OCI-LY1 (cell line): ENCODE results near the gene KANTR.

Experiments used
- CTCF ChIP-seq: fragments of 200-600 bp; sonication (generic), shearing (Covaris generic); IDR thresholded peaks from 2 replicates; pipeline ENCODE4 v1.5.1; 2017; ENCODE audit warnings: mild to moderate bottlenecking, antibody characterized with exemption, low read length, moderate library complexity, mixed read lengths
- EZH2 ChIP-seq: fragments of 200-600 bp; sonication (generic), shearing (Covaris generic); IDR thresholded peaks from 2 replicates; pipeline ENCODE4 v1.8.0; 2017; ENCODE audit warnings: borderline replicate concordance, mixed run types, mild to moderate bottlenecking, antibody characterized with exemption, low read length, moderate library complexity, mixed read lengths

GRCh38 chrX:53049127-53049517 lies 44.8 kb upstream of the KANTR start:
- TF ChIP-seq CTCF, result no peak
- no peak for TF ChIP-seq EZH2
